Hematopoietic multipotent progenitor cell treated with erythropoietin and hydrocortisone succinate and interleukin-3 and kit ligand, for 8 days (in vitro differentiated cells): Measurements from ENCODE around the gene E2F6.
"Not testable (repeated sequence)": the region's sequence is repeated elsewhere in the genome, so short reads cannot be mapped to it uniquely, and the experiment has no call there.

ENCODE experiments used
- DNase-seq: peaks from one replicate; pipeline ENCODE4 v3.0.0-alpha.2; 2015

Gene E2F6

DNA sequence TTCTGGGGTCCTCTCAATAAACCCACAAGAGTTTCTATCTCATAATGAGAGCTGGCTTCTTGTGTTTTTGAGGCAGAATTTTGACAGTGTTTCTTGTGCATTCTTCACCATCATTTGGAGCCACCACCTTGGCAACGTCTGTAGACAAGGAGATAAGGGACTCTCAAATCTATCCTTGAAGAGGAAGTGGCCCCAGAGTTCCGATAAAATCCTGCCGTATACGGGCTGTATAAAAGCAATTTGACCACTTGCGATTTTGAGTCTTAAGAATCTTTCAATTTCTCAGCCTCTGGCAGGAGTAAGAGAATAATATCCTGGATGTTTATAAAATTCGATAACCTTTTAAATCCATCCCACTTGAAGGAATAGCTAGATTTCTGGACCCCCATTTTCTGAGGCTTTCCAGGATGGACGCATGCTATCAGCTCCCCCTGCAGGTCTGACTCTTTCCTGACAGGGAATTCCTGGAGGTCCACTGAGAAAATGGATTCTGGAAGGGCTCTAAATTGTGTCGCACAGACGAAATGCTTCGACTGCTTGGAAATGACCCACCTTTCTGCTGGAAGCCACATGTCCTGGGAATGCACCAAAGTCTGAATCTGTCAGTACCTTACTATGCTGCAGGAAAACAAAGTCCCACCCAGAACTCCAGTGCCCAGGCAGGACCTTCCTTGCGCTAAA, 54.1 kb downstream of the E2F6 start:
- peak; percentile 75 for DNase-seq

DNA sequence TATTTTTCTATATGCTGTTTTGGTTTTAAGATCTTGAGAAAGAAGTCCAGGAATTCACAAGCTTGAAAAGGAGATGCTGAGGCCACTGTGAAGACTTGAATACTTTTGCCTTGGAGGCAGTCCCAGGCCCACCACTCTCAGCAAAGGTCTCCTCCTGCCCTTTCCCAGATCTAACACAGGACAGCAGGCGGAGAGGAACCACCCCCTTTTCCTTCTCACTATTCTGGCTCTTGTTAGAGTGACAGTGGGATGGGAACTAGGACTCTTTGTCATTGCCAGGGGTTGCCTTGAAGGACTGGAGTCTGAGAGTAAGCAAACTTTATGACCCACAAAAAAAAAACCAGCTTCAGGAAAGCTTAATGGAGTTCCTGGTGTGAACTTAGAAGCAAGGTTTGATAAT, 54.7 kb downstream of the E2F6 start:
- DNase-seq, result no peak

DNA sequence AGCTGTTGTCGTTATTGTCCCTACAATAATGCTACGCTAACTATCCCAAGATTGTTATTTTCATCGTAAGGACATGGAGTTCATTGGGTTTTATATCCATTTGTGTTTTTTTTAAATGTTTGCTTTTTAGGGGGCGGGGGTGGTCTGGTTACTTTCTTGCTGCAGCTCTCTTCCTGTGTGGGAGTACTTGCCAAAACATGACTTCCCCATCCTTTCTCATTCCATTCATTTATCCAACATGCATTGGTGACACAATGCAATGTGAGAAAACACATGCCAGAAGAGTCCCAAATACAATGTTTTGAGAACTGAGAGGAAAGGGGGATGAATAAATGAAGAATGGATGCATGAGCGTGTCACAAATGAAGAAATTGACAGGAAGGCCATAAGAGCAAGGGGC, 55.9 kb downstream of the E2F6 start:
- no peak for DNase-seq

DNA sequence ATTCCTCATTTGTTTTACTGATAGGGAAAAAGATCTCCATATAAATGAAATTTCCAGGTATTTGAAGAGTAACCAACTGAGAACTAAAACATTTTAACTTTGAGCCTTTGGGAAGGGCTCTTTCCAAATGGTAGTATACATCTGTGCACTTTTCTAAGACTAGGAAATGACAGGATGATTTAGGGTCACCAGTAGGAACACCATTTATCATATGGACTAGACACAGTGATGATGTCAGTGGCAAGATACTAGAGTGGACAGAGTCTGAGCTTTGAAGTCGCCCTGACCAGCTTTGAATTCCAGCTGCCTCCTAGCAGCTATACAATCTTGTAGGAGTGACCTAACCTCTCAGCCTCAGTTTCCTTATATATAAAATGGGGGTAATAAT, 56.4 kb downstream of the E2F6 start:
- DNase-seq, result no peak

DNA sequence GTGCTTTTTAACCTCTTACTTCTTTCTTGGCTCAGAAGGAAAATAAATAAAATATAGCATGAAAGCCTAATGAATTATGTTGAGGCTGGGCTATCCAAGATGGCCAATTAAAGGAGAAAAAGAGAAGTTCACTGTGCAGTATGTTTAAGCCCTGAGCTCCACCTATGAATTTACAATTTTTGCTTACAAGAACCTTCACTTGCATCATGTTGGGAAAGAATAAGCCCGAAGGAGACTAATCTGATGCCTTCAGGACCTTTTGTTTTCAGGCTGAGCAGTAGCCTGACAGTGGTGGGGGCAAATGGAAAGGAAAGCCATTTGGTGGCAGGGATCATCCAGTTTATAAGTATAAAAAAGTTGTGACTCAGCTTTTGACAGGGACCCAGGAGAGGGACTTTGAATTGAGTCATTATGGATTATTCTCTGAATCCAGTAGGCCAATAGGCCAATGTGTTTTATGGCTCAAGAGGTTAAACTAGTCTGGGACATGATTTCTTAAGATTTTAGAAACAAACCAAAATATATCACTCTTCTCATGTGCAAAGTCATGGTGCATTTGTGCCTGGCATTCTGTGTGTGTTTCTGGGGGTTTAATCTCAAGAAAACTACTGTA, 56.9 kb downstream of the E2F6 start:
- no peak for DNase-seq

DNA sequence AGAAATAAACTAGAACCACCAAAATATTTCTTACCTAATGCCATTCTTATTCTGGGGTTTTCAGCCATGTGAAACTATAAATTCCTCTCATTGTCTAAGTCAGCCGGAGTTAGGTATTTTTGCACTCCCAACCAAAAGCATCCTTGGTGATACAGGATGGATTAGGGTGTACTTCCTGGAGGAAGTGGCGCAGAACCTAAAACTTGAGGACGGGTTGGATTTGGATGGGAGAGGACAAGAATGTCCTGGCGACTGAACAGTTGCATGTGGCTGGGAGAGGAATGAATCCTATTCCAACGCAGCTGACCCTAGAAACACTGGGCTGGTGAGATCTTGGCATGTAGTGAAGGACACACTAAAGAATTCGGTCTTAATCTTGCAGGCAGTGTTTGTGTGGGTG, 58.5 kb downstream of the E2F6 start:
- DNase-seq, result no peak

DNA sequence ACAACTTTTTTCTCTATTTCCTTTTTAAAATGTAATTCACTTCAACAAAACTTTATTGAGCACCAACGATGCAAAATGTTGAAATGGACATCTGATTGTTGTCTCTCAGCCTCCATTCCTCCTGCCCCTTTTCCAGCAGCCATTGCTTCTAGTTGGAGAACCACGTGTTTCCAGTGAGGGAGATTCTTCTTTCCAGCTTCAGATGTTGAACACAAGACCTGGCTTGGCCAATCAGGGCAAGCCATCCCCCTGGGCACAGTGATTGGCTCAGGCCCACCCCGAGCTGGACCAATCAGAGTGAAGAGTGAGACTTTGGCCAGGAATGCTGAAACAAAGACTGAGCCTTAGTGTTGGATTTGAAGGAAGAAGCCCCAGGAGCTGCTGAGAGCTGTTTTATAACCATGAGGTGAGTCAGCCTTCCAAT, 59.0 kb downstream of the E2F6 start:
- DNase-seq, result no peak

DNA sequence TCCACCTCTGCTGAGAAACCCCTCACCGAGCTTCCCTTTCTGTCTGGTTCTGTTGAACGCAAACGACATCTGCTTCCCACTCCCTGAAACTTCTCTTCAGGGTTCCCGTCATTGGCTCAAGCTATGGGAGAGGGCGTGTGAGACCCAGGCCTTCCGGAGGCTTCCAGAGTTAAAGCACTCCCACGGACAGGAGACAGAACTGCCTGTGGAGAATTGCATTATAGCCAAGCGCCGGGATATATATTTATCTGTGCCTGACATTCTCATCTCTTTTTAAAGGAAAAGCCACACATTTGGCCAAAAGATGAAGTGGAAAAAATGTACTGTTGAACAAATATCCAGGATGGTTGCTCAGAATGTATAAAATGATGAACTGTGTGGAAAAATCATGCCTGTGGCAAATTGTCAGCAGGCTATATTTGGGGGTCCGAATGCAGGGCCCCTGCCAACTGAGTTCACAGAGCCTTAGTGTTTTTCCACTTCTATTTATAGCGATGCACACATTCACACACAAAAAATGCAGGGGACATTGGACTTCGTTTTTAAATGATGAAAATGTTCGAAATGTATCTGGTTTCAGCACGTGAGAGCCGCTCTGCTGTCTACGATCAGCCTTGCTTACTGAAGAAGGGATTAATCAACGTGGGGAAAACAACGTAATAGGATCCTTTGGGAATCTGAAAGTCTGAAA, 59.5 kb downstream of the E2F6 start:
- no peak for DNase-seq

DNA sequence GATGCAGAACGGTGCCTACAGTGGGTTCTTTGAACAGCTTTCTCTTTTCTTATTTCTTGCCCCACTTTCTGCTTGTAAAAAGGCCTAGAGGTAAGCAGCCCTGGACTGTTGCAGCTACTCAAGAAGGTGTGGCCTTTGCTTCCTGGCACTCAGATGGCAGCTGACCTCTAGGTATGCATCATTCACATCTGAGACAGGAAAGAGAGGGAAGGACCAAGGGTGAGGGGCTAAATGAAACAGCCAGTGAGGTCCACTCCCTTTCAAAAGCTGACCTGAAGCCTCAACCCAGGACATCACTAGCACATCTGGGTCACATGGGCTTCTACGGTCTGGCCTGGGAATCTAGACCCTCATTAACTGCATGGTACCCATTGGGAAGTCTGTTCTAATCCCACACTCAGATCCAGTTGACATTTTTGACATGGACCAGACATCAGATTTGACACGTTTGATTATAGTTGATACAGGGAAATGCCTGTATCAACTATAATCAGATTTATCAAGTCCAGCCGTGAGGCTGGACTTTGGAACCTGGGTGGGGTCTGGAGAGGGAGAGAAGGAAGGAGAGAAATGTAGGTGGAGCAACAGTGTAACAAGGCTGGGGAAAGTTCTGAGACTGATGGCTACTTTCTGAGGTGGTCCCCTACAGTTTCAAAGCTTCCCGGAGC, 60.2 kb downstream of the E2F6 start:
- DNase-seq, result no peak

DNA sequence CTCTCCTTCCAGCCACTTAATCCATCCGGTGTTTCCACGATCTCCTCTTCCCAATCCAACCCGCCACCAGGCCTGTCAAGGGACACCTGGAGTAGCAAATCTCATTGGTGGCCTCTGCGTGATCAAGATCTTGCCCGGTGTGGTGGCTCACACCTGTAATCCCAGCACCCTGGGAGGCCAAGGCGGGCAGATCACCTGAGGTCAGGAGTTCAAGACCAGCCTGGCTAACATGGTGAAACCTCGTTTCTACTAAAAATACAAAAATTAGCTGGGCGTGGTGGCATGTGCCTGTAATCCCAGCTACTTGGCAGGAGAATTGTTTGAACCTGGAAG, 60.9 kb downstream of the E2F6 start:
- DNase-seq, result not testable (repeated sequence)

DNA sequence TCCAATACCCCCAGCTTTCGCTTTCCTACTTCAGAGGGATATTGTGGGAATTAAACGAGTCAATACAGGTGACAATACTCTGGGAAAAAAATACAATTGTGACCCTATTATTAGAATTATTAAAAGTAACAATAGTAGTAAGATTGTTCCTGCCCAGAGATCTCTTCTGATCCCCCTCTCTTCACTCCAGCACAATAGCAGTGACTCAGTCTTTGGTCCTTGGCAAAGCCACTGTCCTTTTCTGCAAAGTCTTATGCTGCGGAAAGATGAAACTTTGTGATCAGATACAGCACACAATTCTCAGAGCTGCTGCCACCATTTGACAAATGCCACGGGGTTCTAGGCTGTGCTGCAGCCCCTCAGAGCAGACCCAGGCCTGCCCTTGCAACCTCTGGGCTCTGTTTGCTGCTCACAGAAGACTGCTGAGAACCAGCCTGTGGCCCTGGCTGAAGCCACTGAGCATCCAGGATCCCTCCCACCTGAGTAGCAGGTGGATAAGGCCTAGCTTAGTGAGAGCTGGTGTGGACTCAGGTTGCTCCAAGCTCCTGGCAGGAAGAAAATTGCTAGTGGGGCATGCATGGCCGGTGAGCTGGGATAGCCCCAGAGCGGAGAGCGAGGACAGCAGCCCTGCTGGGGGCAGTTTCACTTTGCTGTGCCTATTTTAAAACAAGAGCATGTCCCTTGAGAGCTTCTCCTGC, 61.4 kb downstream of the E2F6 start:
- no peak for DNase-seq

DNA sequence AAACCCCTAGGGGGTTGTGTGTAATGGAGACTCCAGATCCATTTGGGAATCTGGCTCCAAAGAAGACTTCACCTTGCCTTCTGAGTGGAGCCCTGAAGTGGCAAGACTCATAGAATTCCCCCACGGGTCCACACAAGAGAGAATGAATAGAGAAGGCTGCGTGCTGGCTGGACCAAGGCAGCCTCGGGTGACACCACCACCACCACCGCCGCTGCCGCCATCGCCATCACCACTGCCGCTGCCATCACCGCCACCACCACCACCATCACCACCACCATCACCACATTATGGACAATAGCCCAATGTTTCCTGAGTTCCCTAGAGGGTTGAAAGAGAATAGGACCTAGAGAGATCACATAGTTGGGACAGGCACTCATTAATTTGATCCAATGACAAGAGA, 63.5 kb downstream of the E2F6 start:
- DNase-seq, result no peak

DNA sequence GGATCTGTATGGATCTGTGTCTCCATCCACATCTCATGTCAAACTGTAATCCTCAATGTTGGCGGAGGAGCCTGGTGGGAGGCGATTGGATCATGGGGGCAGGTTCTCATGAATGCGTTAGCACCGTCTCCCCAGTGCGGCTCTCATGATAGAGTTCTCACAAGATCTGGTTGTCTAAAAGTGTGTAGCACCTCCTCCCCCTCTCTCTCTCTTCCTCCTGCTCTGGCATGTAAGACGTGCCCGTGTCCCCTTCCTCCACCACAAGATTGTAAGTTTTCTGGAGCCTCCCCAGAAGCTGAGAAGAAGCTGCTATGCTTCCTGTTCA, 66.6 kb downstream of the E2F6 start:
- no peak for DNase-seq

DNA sequence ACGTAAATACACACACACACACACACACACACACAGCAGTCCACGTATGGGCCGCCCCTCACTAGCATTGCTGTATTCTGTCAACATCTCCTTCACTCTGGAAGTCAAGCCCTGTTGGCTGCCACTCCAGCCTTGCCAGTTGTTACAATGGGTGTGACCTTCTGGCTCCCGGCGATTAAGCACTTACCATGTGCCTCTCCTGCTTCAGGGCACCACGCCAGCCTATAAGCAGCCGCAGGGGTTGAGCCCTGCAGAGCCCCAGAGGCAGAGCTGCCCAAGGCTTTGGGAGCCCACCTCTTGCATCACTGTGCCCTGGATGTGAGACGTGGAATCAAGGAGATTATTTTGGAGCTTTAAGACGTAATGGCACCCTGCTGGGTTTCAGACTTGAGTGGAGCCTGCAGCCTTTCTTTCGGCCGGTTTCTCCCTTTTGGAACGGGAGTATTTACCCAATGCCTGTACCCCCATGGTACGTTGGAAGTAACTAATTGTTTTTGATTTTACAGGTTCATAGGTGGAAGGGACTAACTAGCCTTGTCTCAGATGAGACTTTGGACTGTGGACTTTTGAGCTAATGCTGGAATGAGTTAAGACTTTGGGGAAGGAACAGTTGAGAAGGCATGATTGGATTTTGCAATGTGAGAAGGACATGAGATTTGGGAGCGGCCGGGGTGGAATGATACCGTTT, 67.1 kb downstream of the E2F6 start:
- peak; percentile 97 for DNase-seq

DNA sequence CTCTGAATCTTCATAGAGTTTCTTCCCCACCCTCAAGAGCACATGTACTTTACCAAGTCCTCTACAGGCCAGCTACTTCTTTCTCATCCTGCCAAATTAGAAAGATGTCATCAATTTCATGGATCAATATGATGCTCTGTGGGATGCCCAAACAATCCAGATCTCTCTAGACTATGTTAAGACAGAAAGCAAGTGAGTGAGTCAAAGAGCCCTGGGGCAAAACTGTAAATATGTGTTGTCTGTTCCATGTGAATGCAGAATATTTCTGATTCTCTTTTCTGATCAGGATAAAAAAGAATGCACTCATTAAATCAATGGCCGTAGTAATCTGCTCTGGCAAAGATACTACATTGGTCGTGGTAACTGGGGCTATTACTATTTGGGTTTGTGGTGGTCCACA, 68.4 kb downstream of the E2F6 start:
- no peak for DNase-seq

DNA sequence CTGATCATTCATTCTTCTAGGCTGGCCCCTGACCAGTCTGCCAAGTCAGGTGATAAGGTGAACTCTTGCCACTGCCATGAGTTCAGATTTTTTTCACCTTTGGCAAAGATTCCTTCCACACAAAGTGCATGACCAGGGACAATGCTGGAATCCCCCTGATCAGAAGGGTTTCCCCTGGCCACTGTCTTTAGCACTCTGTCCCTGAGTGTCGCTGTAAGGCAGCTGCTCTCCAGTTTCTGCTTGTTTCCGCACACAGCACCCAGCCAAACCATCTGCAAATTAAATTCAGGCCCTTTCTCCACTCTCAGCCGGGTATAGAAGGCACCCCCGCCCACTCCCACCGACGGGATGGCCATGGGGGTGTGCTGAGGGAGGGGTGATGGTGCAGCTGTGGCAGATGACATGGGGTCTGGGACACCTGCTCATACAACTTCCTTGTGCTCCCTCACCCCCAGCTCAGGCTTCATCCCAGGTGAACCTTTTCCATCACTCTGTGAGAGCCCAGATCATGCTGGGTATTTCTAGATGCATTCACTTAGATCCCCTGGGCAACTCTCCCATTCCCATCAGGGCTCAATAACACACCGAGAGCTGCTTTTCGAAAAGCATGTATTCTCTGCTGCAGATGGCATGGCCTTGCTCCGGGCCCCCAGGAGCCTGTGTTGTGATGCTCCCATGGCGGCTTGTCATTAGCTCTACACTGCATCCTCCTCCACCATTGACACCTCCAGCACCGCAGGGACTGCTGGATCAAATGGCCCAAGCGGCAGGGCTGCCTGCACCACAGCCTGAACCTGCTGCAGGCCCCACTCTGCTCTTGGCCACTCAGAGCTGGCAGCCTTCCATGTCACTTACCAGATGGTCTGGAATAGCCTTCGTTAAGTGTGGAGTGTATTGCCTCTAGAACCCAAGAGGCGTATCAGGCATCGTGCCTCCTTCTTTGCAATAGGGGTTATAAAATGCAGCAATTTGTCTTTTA, 69.2 kb downstream of the E2F6 start:
- no peak for DNase-seq

DNA sequence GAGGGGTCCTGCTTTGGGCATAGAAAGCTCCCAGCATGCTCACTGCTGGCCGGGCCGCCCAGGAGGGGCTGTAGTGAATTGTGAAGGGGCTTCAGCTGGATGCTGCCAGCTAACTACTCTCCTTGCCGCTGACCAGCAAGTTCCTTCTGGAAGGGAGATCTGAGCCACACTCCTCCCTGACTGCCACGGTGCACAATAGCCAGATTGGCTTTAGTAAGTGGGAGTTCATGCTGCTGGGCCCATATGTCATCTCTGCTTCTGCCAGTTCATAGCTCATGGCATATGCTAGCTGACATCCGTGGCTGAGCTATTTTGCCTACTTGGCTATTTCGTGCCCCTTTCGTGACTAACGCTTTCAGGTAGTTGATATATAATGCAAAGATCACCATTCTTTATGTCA, 69.9 kb downstream of the E2F6 start:
- no peak for DNase-seq

DNA sequence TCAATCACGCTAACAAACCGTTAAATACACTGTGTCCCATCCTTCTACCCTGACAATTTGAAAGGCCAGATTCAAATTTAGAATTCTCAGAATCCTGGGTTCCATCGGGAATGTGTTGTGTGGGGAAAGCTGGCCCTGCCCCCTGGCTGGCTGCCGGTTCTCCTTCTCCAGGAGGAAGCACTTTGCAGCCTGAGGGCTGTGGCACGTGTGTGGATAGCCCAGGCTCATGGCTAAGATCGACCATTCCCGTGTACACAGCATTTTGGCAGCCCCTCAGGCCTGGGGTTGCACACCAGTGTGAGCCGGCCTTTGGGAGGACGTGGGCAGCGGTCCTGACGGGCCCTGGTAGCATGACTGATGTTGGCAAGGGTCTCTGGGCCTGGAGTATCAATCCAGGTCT, 70.6 kb downstream of the E2F6 start:
- DNase-seq, result no peak
